ENCODE data around the gene CTCFL.

CTCFL gene

DNA sequence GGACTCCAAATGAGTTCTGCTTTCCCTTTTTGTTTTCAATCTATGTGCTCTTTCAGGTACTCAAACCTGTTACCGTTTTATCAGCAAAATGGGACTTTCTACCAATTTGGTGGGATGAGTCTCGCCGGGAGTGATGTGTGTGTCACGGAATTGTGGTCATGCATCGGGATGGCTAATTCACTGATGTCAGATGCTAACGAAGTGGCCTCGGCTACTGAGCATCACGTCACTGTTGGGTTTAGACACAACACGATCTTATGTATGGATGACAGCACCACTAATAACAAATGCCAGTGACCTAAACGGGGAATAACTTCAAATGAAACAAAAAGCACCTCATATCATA, 34.3 kb upstream of the CTCFL start:
- Histone ChIP-seq H3K18ac (ENCODE audit: low read length) (no peak overlapping the region), H3K79me1 (ENCODE audit: low read depth, low read length) (no peaks in the 10 kb centered on the region), H3K4me3 (ENCODE audit: low read length in 2 of 2) (no peak overlapping the region), H3K4me1 (ENCODE audit: control insufficient read depth in 2 of 2, insufficient read depth in 1 of 2, low read depth in 1 of 2, low read length in 2 of 2) (no peaks in the 10 kb centered on the region), H2BK15ac (ENCODE audit: low read length) (no peak overlapping the region), H2AK5ac (ENCODE audit: low read depth, low read length) (no peak overlapping the region), H3K23ac (ENCODE audit: low read depth, low read length, poor library complexity) (no peak overlapping the region), H2BK12ac (ENCODE audit: low read length) (no peak overlapping the region), H3K27me3 (ENCODE audit: control insufficient read depth in 3 of 3, insufficient read depth in 3 of 3, low read depth in 1 of 3, low read length in 3 of 3) (peaks cover 0 to 60% (median 0%) of the 10 kb centered on the region in 3 experiments), H3K14ac (ENCODE audit: low read length) (no peak overlapping the region), H3K9ac (ENCODE audit: low read depth, low read length, poor library complexity) (peak overlapping the region; percentile 21), H3K4ac (ENCODE audit: low read length) (no peak overlapping the region), H3K9me3 (replicated peaks in 1 of 2; ENCODE audit: control insufficient read depth in 2 of 2, insufficient read depth in 1 of 2, low read depth in 1 of 2, low read length in 2 of 2) (no peaks in the 10 kb centered on the region), H4K8ac (ENCODE audit: low read depth, low read length) (no peak overlapping the region), H3K36me3 (replicated peaks in 1 of 2; ENCODE audit: control insufficient read depth in 2 of 2, insufficient read depth in 2 of 2, low read length in 2 of 2) (no peaks in the 10 kb centered on the region), H2BK120ac (ENCODE audit: low read depth, low read length) (no peak overlapping the region), H2AFZ (ENCODE audit: low read length) (no peak overlapping the region), H3K4me2 (ENCODE audit: insufficient read depth, low read length, poor library complexity, severe bottlenecking) (no peak overlapping the region), H4K91ac (ENCODE audit: low read depth, low read length, poor library complexity) (no peak overlapping the region), H3K27ac (replicated peaks; ENCODE audit: low read length) (no peak overlapping the region), H2BK5ac (ENCODE audit: low read length) (no peak overlapping the region)
- no peak for DNase-seq (ENCODE audit: low spot score)
- no CpG with 5 or more reads among the region's 10 CpGs for WGBS, 2 donors (ENCODE audit: extremely low coverage in 2 of 2, insufficient read length in 2 of 2, insufficient replicate concordance in 1 of 2)

DNA sequence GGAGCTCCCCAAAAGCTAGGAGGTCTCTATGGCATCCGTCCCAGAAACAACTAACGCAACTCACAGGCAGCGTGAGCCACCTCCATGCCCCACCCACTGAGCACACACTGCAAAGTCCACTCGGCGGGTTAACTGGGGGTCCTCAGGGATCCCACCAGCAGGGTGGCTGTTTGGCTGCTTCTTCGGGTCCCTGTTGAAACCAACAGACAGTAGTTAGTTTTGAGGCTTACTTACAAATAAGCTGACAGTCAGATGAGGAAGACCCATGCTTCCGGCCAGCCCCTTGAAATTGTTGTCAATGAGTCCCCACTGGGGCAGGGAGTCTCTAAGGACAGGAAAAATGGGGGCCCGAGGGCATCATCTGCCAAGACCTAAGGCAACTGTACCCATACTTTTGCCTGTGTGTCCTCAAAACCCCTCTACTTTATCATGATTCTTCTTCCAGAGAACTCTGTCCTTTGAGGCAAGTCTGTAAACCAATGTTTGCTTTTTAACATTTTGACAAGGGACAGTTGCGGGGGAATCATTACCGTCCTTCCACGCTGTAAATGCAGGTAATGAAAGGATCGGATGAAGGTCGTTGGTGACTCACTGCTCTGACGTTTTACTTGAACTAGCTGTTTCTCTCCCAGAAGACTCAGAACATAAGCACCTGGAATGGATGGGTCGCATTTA, 33.8 kb upstream of the CTCFL start:
- Histone ChIP-seq H2BK5ac (ENCODE audit: low read length) (no peak overlapping the region), H3K4me2 (ENCODE audit: insufficient read depth, low read length, poor library complexity, severe bottlenecking) (no peak overlapping the region), H3K9me3 (replicated peaks in 1 of 2; ENCODE audit: control insufficient read depth in 2 of 2, insufficient read depth in 1 of 2, low read depth in 1 of 2, low read length in 2 of 2) (no peaks in the 10 kb centered on the region), H2BK12ac (ENCODE audit: low read length) (no peak overlapping the region), H4K91ac (ENCODE audit: low read depth, low read length, poor library complexity) (no peak overlapping the region), H3K18ac (ENCODE audit: low read length) (no peak overlapping the region), H3K79me1 (ENCODE audit: low read depth, low read length) (no peaks in the 10 kb centered on the region), H3K27me3 (ENCODE audit: control insufficient read depth in 3 of 3, insufficient read depth in 3 of 3, low read depth in 1 of 3, low read length in 3 of 3) (peaks cover 0 to 58% (median 0%) of the 10 kb centered on the region in 3 experiments), H4K8ac (ENCODE audit: low read depth, low read length) (no peak overlapping the region), H3K36me3 (replicated peaks in 1 of 2; ENCODE audit: control insufficient read depth in 2 of 2, insufficient read depth in 2 of 2, low read length in 2 of 2) (no peaks in the 10 kb centered on the region), H2BK15ac (ENCODE audit: low read length) (no peak overlapping the region), H2BK120ac (ENCODE audit: low read depth, low read length) (no peak overlapping the region), H3K27ac (replicated peaks; ENCODE audit: low read length) (no peak overlapping the region), H2AK5ac (ENCODE audit: low read depth, low read length) (no peak overlapping the region), H3K14ac (ENCODE audit: low read length) (no peak overlapping the region), H3K9ac (ENCODE audit: low read depth, low read length, poor library complexity) (no peak overlapping the region), H3K4me3 (ENCODE audit: low read length in 2 of 2) (no peak overlapping the region), H3K23ac (ENCODE audit: low read depth, low read length, poor library complexity) (no peak overlapping the region), H2AFZ (ENCODE audit: low read length) (no peak overlapping the region), H3K4ac (ENCODE audit: low read length) (no peak overlapping the region), H3K4me1 (ENCODE audit: control insufficient read depth in 2 of 2, insufficient read depth in 1 of 2, low read depth in 1 of 2, low read length in 2 of 2) (no peaks in the 10 kb centered on the region)
- no peak for DNase-seq (ENCODE audit: low spot score)
- WGBS, 2 donors (ENCODE audit: extremely low coverage in 2 of 2, insufficient read length in 2 of 2, insufficient replicate concordance in 1 of 2) = no CpG with 5 or more reads among the region's 15 CpGs

DNA sequence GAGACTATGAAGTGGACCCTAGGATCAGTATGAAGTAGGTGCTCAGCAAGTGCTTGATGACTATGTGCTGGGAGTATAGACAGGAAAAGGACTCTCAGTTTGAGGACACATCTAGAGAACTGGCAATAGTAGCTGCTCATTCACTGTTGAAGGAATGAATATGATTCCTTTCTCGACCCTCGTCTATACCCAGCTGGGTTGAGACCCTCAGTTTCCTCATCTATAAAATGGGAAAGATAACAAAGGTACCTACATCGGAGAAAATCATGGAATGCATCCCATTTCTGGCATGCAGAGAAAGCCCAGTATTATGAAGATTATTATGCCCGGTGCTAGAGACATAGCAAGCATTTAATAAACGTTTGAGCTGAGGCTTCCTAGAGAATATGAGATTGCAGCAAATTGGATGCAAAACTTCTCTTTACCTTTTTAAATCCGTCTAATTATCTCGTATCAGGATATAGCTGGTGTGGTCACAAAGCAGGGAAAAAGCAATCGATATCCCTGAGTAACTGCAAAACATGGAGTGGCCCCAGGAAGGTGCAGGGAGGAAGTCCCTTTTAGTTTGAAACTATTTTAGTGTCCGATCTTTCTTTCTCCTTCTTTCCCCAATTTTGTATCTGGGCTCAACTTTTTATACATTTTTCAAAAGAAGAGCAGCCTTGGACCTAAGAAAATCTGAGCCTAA, 33.1 kb upstream of the CTCFL start:
- no peak overlapping the region for H3K4me2 ChIP-seq (ENCODE audit: insufficient read depth, low read length, poor library complexity, severe bottlenecking)
- no peak overlapping the region for H2BK5ac ChIP-seq (ENCODE audit: low read length)
- H2BK15ac ChIP-seq (ENCODE audit: low read length) = no peak overlapping the region
- H3K79me1 ChIP-seq (ENCODE audit: low read depth, low read length) = no peaks in the 10 kb centered on the region
- H3K9me3 ChIP-seq (replicated peaks in 1 of 2; ENCODE audit: control insufficient read depth in 2 of 2, insufficient read depth in 1 of 2, low read depth in 1 of 2, low read length in 2 of 2) = no peaks in the 10 kb centered on the region
- H4K8ac ChIP-seq (ENCODE audit: low read depth, low read length) = no peak overlapping the region
- H3K27me3 ChIP-seq (ENCODE audit: control insufficient read depth in 3 of 3, insufficient read depth in 3 of 3, low read depth in 1 of 3, low read length in 3 of 3) = peaks cover 0 to 58% (median 0%) of the 10 kb centered on the region in 3 experiments
- H2AFZ ChIP-seq (ENCODE audit: low read length) = no peak overlapping the region
- H3K14ac ChIP-seq (ENCODE audit: low read length) = no peak overlapping the region
- H2AK5ac ChIP-seq (ENCODE audit: low read depth, low read length) = no peak overlapping the region
- no peak for DNase-seq (ENCODE audit: low spot score)
- no peak overlapping the region for H2BK120ac ChIP-seq (ENCODE audit: low read depth, low read length)
- no peak overlapping the region for H4K91ac ChIP-seq (ENCODE audit: low read depth, low read length, poor library complexity)
- H3K23ac ChIP-seq (ENCODE audit: low read depth, low read length, poor library complexity) = no peak overlapping the region
- no peaks in the 10 kb centered on the region for H3K4me1 ChIP-seq (ENCODE audit: control insufficient read depth in 2 of 2, insufficient read depth in 1 of 2, low read depth in 1 of 2, low read length in 2 of 2)
- H3K36me3 ChIP-seq (replicated peaks in 1 of 2; ENCODE audit: control insufficient read depth in 2 of 2, insufficient read depth in 2 of 2, low read length in 2 of 2) = no peaks in the 10 kb centered on the region
- H3K9ac ChIP-seq (ENCODE audit: low read depth, low read length, poor library complexity) = no peak overlapping the region
- H3K4me3 ChIP-seq (ENCODE audit: low read length in 2 of 2) = no peak overlapping the region
- no peak overlapping the region for H3K27ac ChIP-seq (replicated peaks; ENCODE audit: low read length)
- H3K4ac ChIP-seq (ENCODE audit: low read length) = no peak overlapping the region
- no CpG with 5 or more reads among the region's 9 CpGs for WGBS, 2 donors (ENCODE audit: extremely low coverage in 2 of 2, insufficient read length in 2 of 2, insufficient replicate concordance in 1 of 2)
- no peak overlapping the region for H2BK12ac ChIP-seq (ENCODE audit: low read length)
- no peak overlapping the region for H3K18ac ChIP-seq (ENCODE audit: low read length)

DNA sequence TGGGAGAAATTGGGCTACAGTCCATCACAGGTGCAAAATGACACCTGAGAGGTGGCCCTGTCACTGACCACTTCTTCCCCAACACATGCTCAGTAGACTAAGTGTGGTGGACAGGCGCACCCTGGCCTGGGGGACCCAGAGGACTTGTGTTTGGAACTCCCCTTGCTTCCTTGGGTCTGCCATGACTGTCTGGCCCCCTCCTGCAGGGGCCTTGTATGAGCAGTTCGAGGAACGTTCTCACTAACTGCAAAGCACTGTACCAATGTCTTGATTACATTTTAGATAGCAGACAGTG, 32.0 kb upstream of the CTCFL start:
- WGBS, 2 donors (ENCODE audit: extremely low coverage in 2 of 2, insufficient read length in 2 of 2, insufficient replicate concordance in 1 of 2) = no CpG with 5 or more reads among the region's 3 CpGs

More for the DNA sequence above, 32.0 kb upstream of the CTCFL start:
- no peak overlapping the region for H3K4me2 ChIP-seq (ENCODE audit: insufficient read depth, low read length, poor library complexity, severe bottlenecking)
- H2BK120ac ChIP-seq (ENCODE audit: low read depth, low read length) = no peak overlapping the region
- H3K18ac ChIP-seq (ENCODE audit: low read length) = peak overlapping the region; percentile 21
- H4K8ac ChIP-seq (ENCODE audit: low read depth, low read length) = no peak overlapping the region
- no peak overlapping the region for H2BK5ac ChIP-seq (ENCODE audit: low read length)
- H3K23ac ChIP-seq (ENCODE audit: low read depth, low read length, poor library complexity) = no peak overlapping the region
- no peak overlapping the region for H3K4me3 ChIP-seq (ENCODE audit: low read length in 2 of 2)
- no peak overlapping the region for H2AK5ac ChIP-seq (ENCODE audit: low read depth, low read length)
- H3K9ac ChIP-seq (ENCODE audit: low read depth, low read length, poor library complexity) = no peak overlapping the region
- H3K4ac ChIP-seq (ENCODE audit: low read length) = no peak overlapping the region
- no peak for DNase-seq (ENCODE audit: low spot score)
- no peaks in the 10 kb centered on the region for H3K36me3 ChIP-seq (replicated peaks in 1 of 2; ENCODE audit: control insufficient read depth in 2 of 2, insufficient read depth in 2 of 2, low read length in 2 of 2)
- no peak overlapping the region for H3K27ac ChIP-seq (replicated peaks; ENCODE audit: low read length)
- no peaks in the 10 kb centered on the region for H3K79me1 ChIP-seq (ENCODE audit: low read depth, low read length)
- no peak overlapping the region for H2BK15ac ChIP-seq (ENCODE audit: low read length)
- no peak overlapping the region for H2BK12ac ChIP-seq (ENCODE audit: low read length)
- H3K9me3 ChIP-seq (replicated peaks in 1 of 2; ENCODE audit: control insufficient read depth in 2 of 2, insufficient read depth in 1 of 2, low read depth in 1 of 2, low read length in 2 of 2) = no peaks in the 10 kb centered on the region
- no peaks in the 10 kb centered on the region for H3K4me1 ChIP-seq (ENCODE audit: control insufficient read depth in 2 of 2, insufficient read depth in 1 of 2, low read depth in 1 of 2, low read length in 2 of 2)
- H4K91ac ChIP-seq (ENCODE audit: low read depth, low read length, poor library complexity) = no peak overlapping the region
- peaks cover 0 to 49% (median 0%) of the 10 kb centered on the region in 3 experiments for H3K27me3 ChIP-seq (ENCODE audit: control insufficient read depth in 3 of 3, insufficient read depth in 3 of 3, low read depth in 1 of 3, low read length in 3 of 3)
- no peak overlapping the region for H2AFZ ChIP-seq (ENCODE audit: low read length)
- no peak overlapping the region for H3K14ac ChIP-seq (ENCODE audit: low read length)
